ENCODE results near the gene STRC.
"Not testable (repeated sequence)": the region's sequence is repeated elsewhere in the genome, so short reads cannot be mapped to it uniquely, and the experiment has no call there.

GRCh38 chr15:43617750-43618149 lies 850 bp downstream of the STRC start:
- TF ChIP-seq CTCF (IDR thresholded peaks at IDR 0.05); EP300 (IDR thresholded peaks at IDR 0.05; ENCODE audit: low read depth): not testable (repeated sequence)

All from transverse colon (tissue), 3 donors.